Smooth muscle cell (in vitro differentiated cells): ENCODE results near the gene FAM229A. TPM values are rescaled to one million over a fixed set of nuclear protein-coding genes. Genes with fewer than 3 reads are reported as not detected.

Experiments
- DNase-seq: peaks from one replicate; lab custom pipeline; 2025; ENCODE audit not compliant: unreplicated experiment; lab: John Stamatoyannopoulos, UW
- H2AFZ ChIP-seq: fragments of 200-600 bp; sonication (generic); 2 replicates; pipeline ENCODE4 v1.6.0; 2016; ENCODE audit warnings: antibody characterized with exemption, low read depth, mild to moderate bottlenecking
- H3F3A ChIP-seq: fragments of 200-600 bp; sonication (generic); 2 replicates; pipeline ENCODE4 v1.6.0; 2017; ENCODE audit warnings: antibody characterized with exemption, low read depth
- H3K27ac ChIP-seq: fragments of 200-600 bp; sonication (generic); 2 replicates; pipeline ENCODE4 v1.5.1; 2016; ENCODE audit warnings: low read depth, mild to moderate bottlenecking
- H3K27me3 ChIP-seq: fragments of 200-600 bp; sonication (generic); 2 replicates; pipeline ENCODE4 v1.6.1; 2016; ENCODE audit warnings: low read depth, mild to moderate bottlenecking
- H3K36me3 ChIP-seq: fragments of 200-600 bp; sonication (generic); 2 replicates; pipeline ENCODE4 v1.5.1; 2016; ENCODE audit warnings: low read depth
- H3K4me1 ChIP-seq: fragments of 200-600 bp; sonication (generic); 2 replicates; pipeline ENCODE4 v1.5.1; 2016; ENCODE audit warnings: low read depth
- H3K4me2 ChIP-seq: fragments of 200-600 bp; sonication (generic); 2 replicates; pipeline ENCODE4 v1.6.0; 2016; ENCODE audit warnings: mild to moderate bottlenecking
- H3K4me3 ChIP-seq: fragments of 200-600 bp; sonication (generic); 2 replicates; pipeline ENCODE4 v1.5.1; 2016; ENCODE audit warnings: mild to moderate bottlenecking
- H3K79me2 ChIP-seq: fragments of 200-600 bp; sonication (generic); 2 replicates; pipeline ENCODE4 v1.6.0; 2016; ENCODE audit warnings: low read depth, mild to moderate bottlenecking
- H3K9ac ChIP-seq: fragments of 200-600 bp; sonication (generic); 2 replicates; pipeline ENCODE4 v1.6.0; 2016; ENCODE audit warnings: low read depth
- H3K9me3 ChIP-seq: fragments of 200-600 bp; sonication (generic); replicated peaks from 2 replicates; pipeline ENCODE4 v1.5.1; 2016; ENCODE audit warnings: low read depth
- H4K20me1 ChIP-seq: fragments of 200-600 bp; sonication (generic); 2 replicates; pipeline ENCODE4 v1.6.0; 2016; ENCODE audit warnings: low read depth
- CTCF ChIP-seq: fragments of 200-600 bp; sonication (generic); IDR thresholded peaks from 2 replicates; pipeline ENCODE4 v1.5.1; 2017; ENCODE audit warnings: borderline replicate concordance, mild to moderate bottlenecking, antibody characterized with exemption; ENCODE audit not compliant: insufficient read depth, poor library complexity, severe bottlenecking
- WGBS: methylation state at CpG from one replicate; pipeline ENCODE4 v1.1.7; 2016; ENCODE audit warnings: low lambda C conversion rate; 5-methylcytosine and 5-hydroxymethylcytosine counted together
- polyA plus RNA-seq: library from polyadenylated mRNA; unstranded; fragments of >200 nt; fragmentation: Nextera tagmentation; extraction: Ambion mirVana; gene quantifications from 2 replicates; pipeline ENCODE4 v1.2.1, GENCODE V29; 2016
- total RNA-seq: library from RNA; depleted of rRNA; stranded (reverse); fragments of >200 nt; gene quantifications from 2 replicates; pipeline ENCODE4 v1.2.3, GENCODE V29; 2014

Gene FAM229A
- total and polyA plus RNA-seq, 2 experiments from 2014 or later, result 1.6 to 11.1 TPM

GRCh38 chr1:32341971-32342370, 20.3 kb downstream of the FAM229A start:
- no peaks in the 10 kb centered on the region for H3K36me3 ChIP-seq
- TF ChIP-seq CTCF, result no peak
- no peak overlapping the region for H3K9ac ChIP-seq
- WGBS, result 83% methylated on average over 5 of the region's 5 CpGs
- no peaks in the 10 kb centered on the region for H3K27me3 ChIP-seq
- H3K79me2 ChIP-seq, result no peaks in the 10 kb centered on the region
- H4K20me1 ChIP-seq, result no peaks in the 10 kb centered on the region
- H3F3A ChIP-seq, result peaks cover 4% of the 10 kb centered on the region
- H3K9me3 ChIP-seq, result no peaks in the 10 kb centered on the region
- H3K4me3 ChIP-seq, result no peak overlapping the region
- H2AFZ ChIP-seq, result no peak overlapping the region
- no peak for DNase-seq
- H3K4me2 ChIP-seq, result no peak overlapping the region
- H3K27ac ChIP-seq, result no peak overlapping the region
- peaks cover 18% of the 10 kb centered on the region for H3K4me1 ChIP-seq

DNA sequence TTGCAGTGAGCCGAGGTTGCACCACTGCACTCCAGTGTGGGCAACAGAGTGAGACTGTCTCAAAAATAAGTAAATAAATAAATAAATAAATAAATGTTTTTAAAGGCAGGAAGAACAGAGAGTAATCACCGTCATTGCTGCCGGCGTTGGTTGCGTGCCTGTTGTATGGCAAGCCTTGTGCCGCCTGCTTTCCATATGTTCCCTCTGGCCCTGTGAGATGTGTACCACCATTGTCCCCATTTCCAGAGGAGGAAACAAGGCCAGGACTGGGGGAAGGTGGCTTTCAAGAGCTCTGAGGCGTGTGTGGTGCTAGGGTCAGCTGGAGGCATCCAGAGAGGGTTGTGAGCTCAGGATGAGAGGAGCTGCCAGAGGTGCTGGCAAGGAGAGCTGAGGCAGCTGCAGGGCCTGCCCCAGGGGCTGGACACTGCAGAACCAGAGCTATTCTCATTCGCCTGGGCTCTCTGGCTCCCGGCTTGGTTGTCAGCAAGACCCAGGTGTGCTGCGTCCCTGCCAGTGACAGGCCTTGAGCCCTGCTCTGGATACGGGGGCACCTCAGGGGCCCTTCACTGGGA, 21.0 kb downstream of the FAM229A start:
- no peak for DNase-seq
- Histone ChIP-seq H2AFZ (no peak overlapping the region), H3K9me3 (no peaks in the 10 kb centered on the region), H3K4me2 (no peak overlapping the region), H3K4me1 (peaks cover 25% of the 10 kb centered on the region), H3K9ac (no peak overlapping the region), H4K20me1 (no peaks in the 10 kb centered on the region), H3K79me2 (no peaks in the 10 kb centered on the region), H3K27me3 (no peaks in the 10 kb centered on the region), H3F3A (peaks cover 4% of the 10 kb centered on the region), H3K36me3 (no peaks in the 10 kb centered on the region), H3K27ac (no peak overlapping the region), H3K4me3 (no peak overlapping the region)
- no peak for TF ChIP-seq CTCF
- WGBS, result 95% methylated on average over 11 of the region's 11 CpGs

DNA sequence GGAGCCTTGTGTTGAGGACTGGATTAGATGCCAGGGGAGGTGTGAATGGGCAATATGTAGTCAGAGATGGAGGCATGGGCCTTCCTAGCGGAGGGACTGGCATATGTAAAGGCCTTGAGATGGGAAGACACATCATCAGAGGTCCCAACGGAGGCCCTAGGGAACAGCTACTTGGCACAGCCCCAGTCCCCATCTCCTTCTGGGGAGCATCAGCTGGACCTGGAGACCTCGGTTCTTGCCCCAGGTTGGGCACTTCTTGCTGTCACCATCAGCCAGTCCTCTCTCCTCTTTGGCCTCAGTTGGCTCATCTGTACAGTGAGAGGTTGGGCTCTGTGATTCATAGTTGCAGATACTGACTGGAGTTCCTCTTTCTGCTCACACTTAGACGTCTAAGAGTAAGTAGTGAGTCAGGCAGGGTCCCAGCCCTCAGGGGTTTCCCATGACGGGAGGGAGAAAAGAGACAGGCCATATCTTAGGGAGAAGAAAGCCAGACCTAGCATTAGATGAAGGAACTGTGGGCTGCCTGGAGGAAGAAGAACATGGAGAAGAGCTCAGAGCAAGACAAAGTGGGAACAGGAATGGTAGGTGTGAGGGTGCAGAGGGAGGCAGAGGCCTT, 22.8 kb downstream of the FAM229A start:
- Histone ChIP-seq H3K9ac (no peak overlapping the region), H3K4me1 (peaks cover 28% of the 10 kb centered on the region), H3K79me2 (peaks cover 13% of the 10 kb centered on the region), H4K20me1 (peaks cover 10% of the 10 kb centered on the region), H3K27me3 (no peaks in the 10 kb centered on the region), H3K9me3 (no peaks in the 10 kb centered on the region), H3K4me3 (no peak overlapping the region), H2AFZ (no peak overlapping the region), H3K27ac (peak overlapping the region; percentile 20), H3F3A (peaks cover 4% of the 10 kb centered on the region), H3K4me2 (no peak overlapping the region), H3K36me3 (no peaks in the 10 kb centered on the region)
- no peak for TF ChIP-seq CTCF
- WGBS, result 48% methylated on average over 5 of the region's 5 CpGs
- no peak for DNase-seq
